GM20000 (cell line): ENCODE results near the gene A3GALT2.

Experiments used
- DNase-seq: peaks from one replicate; pipeline ENCODE4 v3.0.0; 2012; ENCODE audit warnings: low spot score
- CTCF ChIP-seq: IDR thresholded peaks from 2 replicates; pipeline ENCODE4 v1.5.1; 2012; ENCODE audit warnings: mild to moderate bottlenecking, control low read depth; ENCODE audit errors: extremely low read depth, missing control alignments

The A3GALT2 gene

GRCh38 chr1:33324677-33325575, 4.0 kb upstream of the A3GALT2 start:
- no peak for TF ChIP-seq CTCF
- DNase-seq: no peak

- no peak for TF ChIP-seq CTCF
- DNase-seq: no peak
Observed at GRCh38 chr1:33323663-33324477, 3.0 kb upstream of the A3GALT2 start.

DNA sequence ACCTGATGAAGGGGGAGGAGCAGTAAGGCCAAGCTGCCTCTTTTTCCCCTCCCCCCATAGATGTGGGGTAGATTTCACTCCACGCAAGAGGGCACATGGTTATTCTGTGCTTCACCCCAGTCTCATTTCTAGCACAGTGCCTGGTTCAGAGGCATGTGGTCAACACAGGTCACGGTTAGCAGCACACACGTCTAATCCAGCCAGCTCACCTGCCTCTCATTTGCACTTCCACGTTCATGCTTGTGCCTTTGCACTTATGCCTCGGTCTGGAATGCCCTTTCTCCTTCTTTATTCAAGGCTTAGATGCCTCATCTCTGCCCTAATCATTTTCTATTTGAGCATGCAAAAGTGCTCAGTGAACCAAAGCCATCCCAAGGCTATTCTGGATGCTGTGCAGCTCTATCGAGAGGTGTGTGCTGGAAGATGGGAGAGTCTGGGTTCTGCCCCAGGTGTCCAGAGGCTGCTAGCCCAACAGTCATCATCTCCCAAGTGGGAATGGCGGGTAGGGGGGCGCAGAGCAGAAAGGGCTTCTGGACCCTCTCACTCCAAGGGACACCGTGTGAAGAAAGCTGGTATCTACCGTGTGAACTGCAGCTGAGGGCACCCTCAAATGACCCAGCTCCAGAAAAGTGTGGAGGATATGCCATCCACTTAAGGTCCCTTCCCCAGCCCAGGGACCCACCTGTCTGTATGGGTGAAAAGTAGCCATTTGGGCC, 2.1 kb upstream of the A3GALT2 start:
- TF ChIP-seq CTCF: no peak
- no peak for DNase-seq

DNA sequence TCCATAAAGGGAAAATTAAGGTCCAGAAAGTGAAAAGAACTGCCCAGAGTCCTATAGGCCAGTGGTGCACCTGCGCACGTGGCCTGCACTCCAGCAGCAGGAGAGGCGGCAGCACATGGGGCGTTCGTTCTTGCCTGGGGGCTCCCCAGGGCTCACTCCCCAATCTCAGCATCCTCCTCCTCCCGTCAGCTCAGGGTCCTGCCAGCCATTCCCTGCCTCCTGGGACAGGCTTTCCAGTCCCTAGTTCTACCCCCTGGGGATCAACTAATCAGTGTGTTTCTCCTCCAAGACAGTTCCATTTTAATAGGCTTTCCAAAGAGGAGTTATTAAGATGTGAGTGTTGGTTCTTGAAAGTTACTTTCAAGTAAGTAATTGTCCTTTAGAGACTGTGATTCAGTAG, 1.2 kb upstream of the A3GALT2 start:
- DNase-seq: no peak
- TF ChIP-seq CTCF: no peak

- no peak for TF ChIP-seq CTCF
- no peak for DNase-seq
Observed at GRCh38 chr1:33321178-33321577, 280 bp upstream of the A3GALT2 start.

DNA sequence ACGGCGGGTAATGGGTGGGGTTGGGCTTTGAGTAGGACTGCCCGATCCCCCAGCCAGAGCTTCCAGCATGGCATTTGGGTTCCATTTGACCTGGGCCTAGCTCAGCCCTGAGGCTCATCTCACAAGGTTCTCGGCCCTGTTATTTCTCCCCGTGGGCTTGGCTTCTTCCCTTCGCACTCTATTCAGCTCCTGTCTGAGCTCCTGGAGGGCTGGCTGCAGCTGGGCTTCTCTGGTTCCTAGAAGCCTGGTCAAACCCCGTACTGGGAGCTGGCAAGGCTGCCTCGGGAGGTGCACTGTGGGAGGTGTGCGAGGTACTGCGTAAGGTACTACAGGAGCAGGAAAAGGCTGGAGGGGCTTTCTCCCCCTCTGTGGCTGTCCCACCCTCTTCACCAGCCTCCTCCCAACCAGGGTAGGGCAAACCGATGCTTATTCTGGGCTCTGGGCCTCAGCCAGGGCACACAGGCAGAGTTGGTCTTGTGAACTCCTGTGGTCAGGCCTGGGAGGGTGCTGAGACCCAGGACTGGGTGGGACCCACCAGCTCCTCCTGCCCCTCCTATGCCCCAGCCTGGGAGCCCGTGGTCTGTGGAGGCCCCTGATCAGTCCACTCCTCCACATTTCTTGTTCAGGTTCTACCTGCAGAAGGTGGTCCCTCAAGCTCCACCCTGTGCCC, 814 bp downstream of the A3GALT2 start:
- DNase-seq: no peak
- no peak for TF ChIP-seq CTCF
